ENCODE measurements around the gene GALNT9. TPM values are rescaled to one million over a fixed set of nuclear protein-coding genes. Genes with fewer than 3 reads are reported as not detected.

The GALNT9 gene
- total RNA-seq, 1 experiment from 2014 or later = 0.44 TPM

DNA sequence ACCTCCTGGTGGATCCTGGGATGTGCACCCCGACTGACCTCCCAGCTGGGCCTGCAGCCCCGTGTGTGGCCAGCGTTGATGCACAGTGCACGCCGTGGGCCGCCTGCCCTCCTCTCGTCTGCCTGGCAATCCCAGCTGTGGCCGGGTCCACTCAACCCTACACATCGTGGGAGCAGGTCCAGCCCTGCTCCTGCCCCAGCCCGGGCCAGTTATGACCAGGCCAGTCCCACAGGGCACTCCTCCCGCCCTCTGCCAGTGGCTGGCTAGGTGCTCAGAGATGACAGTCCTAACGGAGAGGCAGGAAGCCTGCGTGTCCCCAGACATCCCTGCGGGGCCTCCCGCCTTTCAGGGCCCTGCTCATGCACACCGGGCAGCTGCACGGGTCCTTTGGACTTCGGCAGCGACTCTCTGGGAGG is 10.8 kb downstream of the GALNT9 start:
- no peak overlapping the region for H2AFZ ChIP-seq (ENCODE audit: low read length)
- CTCF ChIA-PET = no interaction called here
- DNase-seq = no peak
- H3F3A ChIP-seq (ENCODE audit: low read length, unreplicated experiment) = no peaks in the 10 kb centered on the region
- no peaks in the 10 kb centered on the region for H3K36me3 ChIP-seq (ENCODE audit: low read depth, low read length)
- peaks cover 55% of the 10 kb centered on the region for H3K27me3 ChIP-seq (ENCODE audit: low read length)
- no peaks in the 10 kb centered on the region for H3K9me3 ChIP-seq (ENCODE audit: low read length)
- no peak overlapping the region for H3K9ac ChIP-seq (ENCODE audit: low read length)
- TF ChIP-seq CTCF (conservative IDR thresholded peaks at IDR 0.05; ENCODE audit: low read depth, low read length) = no peak
- TF ChIP-seq EZH2phosphoT487 (IDR thresholded peaks at IDR 0.05; ENCODE audit: borderline replicate concordance, low read length) = no peak
- no peak for TF ChIP-seq EZH2 (IDR thresholded peaks at IDR 0.05; ENCODE audit: low read length, unreplicated experiment)
- ATAC-seq = no peak
- no peak overlapping the region for H3K4me2 ChIP-seq (ENCODE audit: low read length)
- intact Hi-C loops (cut with micrococcal nuclease) = no loop called here
- H4K20me1 ChIP-seq (ENCODE audit: low read length) = no peaks in the 10 kb centered on the region
- H3K4me1 ChIP-seq (ENCODE audit: insufficient read depth, low read length) = no peaks in the 10 kb centered on the region
- BruUV-seq (replicated peaks) = no TSS peak
- POLR2A ChIA-PET (ENCODE audit: unreplicated experiment) = no interaction called here
- H3K9me2 ChIP-seq (replicated peaks; ENCODE audit: low read length) = no peaks in the 10 kb centered on the region
- no peak overlapping the region for H3K4me3 ChIP-seq (ENCODE audit: low read length)
- H3K27ac ChIP-seq (ENCODE audit: low read length) = no peak overlapping the region
- no peaks in the 10 kb centered on the region for H3K79me2 ChIP-seq (ENCODE audit: low read length)

- no peak for TF ChIP-seq EZH2phosphoT487 (IDR thresholded peaks at IDR 0.05; ENCODE audit: borderline replicate concordance, low read length)
- no peak for TF ChIP-seq EZH2 (IDR thresholded peaks at IDR 0.05; ENCODE audit: low read length, unreplicated experiment)
- no peak for TF ChIP-seq CTCF (conservative IDR thresholded peaks at IDR 0.05; ENCODE audit: low read depth, low read length)
- BruUV-seq (replicated peaks) = no TSS peak
- no peak overlapping the region for H3K27ac ChIP-seq (ENCODE audit: low read length)
- ChIA-PET CTCF (no interaction called here), POLR2A (ENCODE audit: unreplicated experiment) (no interaction called here)
- no peak for DNase-seq
- no peak overlapping the region for H3K4me2 ChIP-seq (ENCODE audit: low read length)
- peaks cover 50% of the 10 kb centered on the region for H3K27me3 ChIP-seq (ENCODE audit: low read length)
- H4K20me1 ChIP-seq (ENCODE audit: low read length) = no peaks in the 10 kb centered on the region
- no peaks in the 10 kb centered on the region for H3F3A ChIP-seq (ENCODE audit: low read length, unreplicated experiment)
- no peak overlapping the region for H3K9ac ChIP-seq (ENCODE audit: low read length)
- no peaks in the 10 kb centered on the region for H3K4me1 ChIP-seq (ENCODE audit: insufficient read depth, low read length)
- no peaks in the 10 kb centered on the region for H3K9me3 ChIP-seq (ENCODE audit: low read length)
- no peak overlapping the region for H2AFZ ChIP-seq (ENCODE audit: low read length)
- H3K9me2 ChIP-seq (replicated peaks; ENCODE audit: low read length) = no peaks in the 10 kb centered on the region
- H3K36me3 ChIP-seq (ENCODE audit: low read depth, low read length) = no peaks in the 10 kb centered on the region
- ATAC-seq = no peak
- no peaks in the 10 kb centered on the region for H3K79me2 ChIP-seq (ENCODE audit: low read length)
- intact Hi-C loops (cut with micrococcal nuclease) = no loop called here
- no peak overlapping the region for H3K4me3 ChIP-seq (ENCODE audit: low read length)
These were observed 11.3 kb downstream of the GALNT9 start for GRCh38 chr12:132318135-132318534.

GRCh38 chr12:132317233-132317938 is 12.0 kb downstream of the GALNT9 start:
- TF ChIP-seq EZH2phosphoT487 (IDR thresholded peaks at IDR 0.05; ENCODE audit: borderline replicate concordance, low read length) (no peak), EZH2 (IDR thresholded peaks at IDR 0.05; ENCODE audit: low read length, unreplicated experiment) (no peak), CTCF (conservative IDR thresholded peaks at IDR 0.05; ENCODE audit: low read depth, low read length) (no peak)
- Histone ChIP-seq H4K20me1 (ENCODE audit: low read length) (no peaks in the 10 kb centered on the region), H3K27me3 (ENCODE audit: low read length) (peaks cover 43% of the 10 kb centered on the region), H3K9ac (ENCODE audit: low read length) (no peak overlapping the region), H3K4me2 (ENCODE audit: low read length) (no peak overlapping the region), H3K79me2 (ENCODE audit: low read length) (no peaks in the 10 kb centered on the region), H3K4me1 (ENCODE audit: insufficient read depth, low read length) (no peaks in the 10 kb centered on the region), H2AFZ (ENCODE audit: low read length) (no peak overlapping the region), H3K27ac (ENCODE audit: low read length) (no peak overlapping the region), H3F3A (ENCODE audit: low read length, unreplicated experiment) (no peaks in the 10 kb centered on the region), H3K36me3 (ENCODE audit: low read depth, low read length) (no peaks in the 10 kb centered on the region), H3K9me2 (replicated peaks; ENCODE audit: low read length) (no peaks in the 10 kb centered on the region), H3K9me3 (ENCODE audit: low read length) (no peaks in the 10 kb centered on the region), H3K4me3 (ENCODE audit: low read length) (no peak overlapping the region)
- ATAC-seq (no peak), DNase-seq (no peak)
- intact Hi-C loops (cut with micrococcal nuclease) = no loop called here
- POLR2A ChIA-PET (ENCODE audit: unreplicated experiment) = no interaction called here
- CTCF ChIA-PET = no interaction called here
- BruUV-seq (replicated peaks) = no TSS peak
